Body of pancreas (tissue), 4 donors: ENCODE results near the gene ESRRA. TPM values are rescaled to one million over a fixed set of nuclear protein-coding genes. Genes with fewer than 3 reads are reported as not detected.

Experiments used
- ATAC-seq: fragments of 150-250 bp; one replicate; pipeline ENCODE4 v1.9.1; 2016
- DNase-seq, 4 donors: peaks; one replicate each; pipeline ENCODE4 v3.0.0-alpha.2; 2019
- H3K27ac ChIP-seq, 4 donors: fragments of 200-600 bp; sonication (generic); 1 replicate in 3 of 4; 2 replicates in 1 of 4; pipeline versions ENCODE4 v1.5.1 to v1.6.1; 2016 to 2019; ENCODE audit warnings: mild to moderate bottlenecking in 1 of 4, mixed read lengths in 1 of 4, moderate library complexity in 1 of 4
- H3K27me3 ChIP-seq, 2 donors: fragments of 200-600 bp; sonication (generic); one replicate each; pipeline ENCODE4 v1.6.0; 2016; ENCODE audit warnings: mild to moderate bottlenecking in 1 of 2
- H3K36me3 ChIP-seq, 2 donors: fragments of 200-600 bp; sonication (generic); replicated peaks in 1 of 2; 2 replicates each; pipeline ENCODE4 v1.5.1; 2016; ENCODE audit warnings: low read depth in 2 of 2; ENCODE audit not compliant: insufficient read depth in 1 of 2
- H3K4me1 ChIP-seq: fragments of 200-600 bp; sonication (generic); one replicate; pipeline ENCODE4 v1.6.0; 2016
- H3K4me3 ChIP-seq, 2 donors: fragments of 200-600 bp; sonication (generic); 1 replicate in 1 of 2; 2 replicates in 1 of 2; pipeline ENCODE4 v1.5.1; 2016 to 2019
- H3K9me3 ChIP-seq, 3 donors: fragments of 200-600 bp; sonication (generic); 1 replicate in 2 of 3; 2 replicates in 1 of 3; pipeline ENCODE4 v1.5.1; 2016
- CTCF ChIP-seq, 7 experiments: fragments of 450-650 bp in 4 of 7; fragments of 200-600 bp in 3 of 7; sonication (generic) in 3 of 7; IDR thresholded peaks; one replicate each; pipeline ENCODE4 v1.5.1; 2016 to 2019; ENCODE audit warnings: antibody characterized with exemption in 7 of 7
- POLR2A ChIP-seq, 3 donors: fragments of 450-650 bp; IDR thresholded peaks; one replicate each; pipeline ENCODE4 v1.6.1; 2016; ENCODE audit warnings: antibody characterized with exemption in 3 of 3, mild to moderate bottlenecking in 2 of 3
- WGBS, 2 donors: methylation state at CpG; one replicate each; pipeline ENCODE4 v1.1.5; 2017; 5-methylcytosine and 5-hydroxymethylcytosine counted together
- intact Hi-C: fragments of 100-400 bp; cut with DNase I; formaldehyde crosslinking; loops from one replicate; pipeline ENCODE4 v1.15.1; 2023
- total RNA-seq, 2 donors: library from RNA; depleted of rRNA; stranded (reverse); fragments of >200 nt; gene quantifications; one replicate each; pipeline ENCODE4 v1.1.0, GENCODE V29; 2016

The ESRRA gene
- total RNA-seq, 2 donors from 2014 or later, result 51.7 to 63.8 TPM

- Histone ChIP-seq H3K36me3 (no peaks in the 10 kb centered on the region), H3K27ac (no peak overlapping the region), H3K9me3 (no peaks in the 10 kb centered on the region), H3K4me3 (no peak overlapping the region), H3K27me3 (no peaks in the 10 kb centered on the region), H3K4me1 (no peaks in the 10 kb centered on the region)
- DNase-seq (no peak), ATAC-seq (no peak)
- 81 to 82% methylated on average over 4 of the region's 4 CpGs for whole genome bisulfite sequencing, 2 donors
- intact Hi-C loops, result no loop called here
- no peak for TF ChIP-seq POLR2A (IDR thresholded peaks at IDR 0.05)
- no peak for TF ChIP-seq CTCF (IDR thresholded peaks at IDR 0.05)
Observed at GRCh38 chr11:64259533-64260067, 45.7 kb upstream of the ESRRA start.

GRCh38 chr11:64260147-64260708 is 45.1 kb upstream of the ESRRA start:
- DNase-seq (no peak), ATAC-seq (no peak)
- TF ChIP-seq CTCF (IDR thresholded peaks at IDR 0.05), result no peak
- no peak for TF ChIP-seq POLR2A (IDR thresholded peaks at IDR 0.05)
- Histone ChIP-seq H3K27ac (no peak overlapping the region), H3K4me1 (no peaks in the 10 kb centered on the region), H3K27me3 (no peaks in the 10 kb centered on the region), H3K9me3 (no peaks in the 10 kb centered on the region), H3K36me3 (no peaks in the 10 kb centered on the region), H3K4me3 (no peak overlapping the region)
- 92 to 97% methylated on average over 5 to 6 of the region's 6 CpGs for WGBS, 2 donors
- intact Hi-C loops, result no loop called here

- no peak for DNase-seq
- no peak for ATAC-seq
- Histone ChIP-seq H3K27ac (no peak overlapping the region), H3K36me3 (no peaks in the 10 kb centered on the region), H3K4me1 (no peaks in the 10 kb centered on the region), H3K4me3 (no peak overlapping the region), H3K9me3 (no peaks in the 10 kb centered on the region), H3K27me3 (no peaks in the 10 kb centered on the region)
- intact Hi-C loops, result no loop called here
- TF ChIP-seq POLR2A (IDR thresholded peaks at IDR 0.05), result no peak
- no peak for TF ChIP-seq CTCF (IDR thresholded peaks at IDR 0.05)
- 85 to 90% methylated on average over 12 to 16 of the region's 18 CpGs for WGBS, 2 donors
Observed at GRCh38 chr11:64261556-64262080, 43.7 kb upstream of the ESRRA start.

- ATAC-seq (no peak), DNase-seq (no peak)
- Histone ChIP-seq H3K4me3 (no peak overlapping the region), H3K36me3 (no peaks in the 10 kb centered on the region), H3K9me3 (no peaks in the 10 kb centered on the region), H3K4me1 (no peaks in the 10 kb centered on the region), H3K27ac (no peak overlapping the region), H3K27me3 (no peaks in the 10 kb centered on the region)
- WGBS, 2 donors, result 93% methylated on average over 36 to 42 of the region's 42 CpGs
- TF ChIP-seq CTCF (IDR thresholded peaks at IDR 0.05) (no peak), POLR2A (IDR thresholded peaks at IDR 0.05) (no peak)
- intact Hi-C loops, result no loop called here
Observed at GRCh38 chr11:64262271-64263002, 42.9 kb upstream of the ESRRA start.
